Measurements from ENCODE around the gene HMCN2.

GRCh38 chr9:130441031-130441430, 175.5 kb downstream of the HMCN2 start:
- TF ChIP-seq CTCF (conservative IDR thresholded peaks at IDR 0.05; ENCODE audit: low read length) (no peak), EZH2phosphoT487 (IDR thresholded peaks at IDR 0.05; ENCODE audit: borderline replicate concordance, low read depth, low read length) (no peak)

Data from OCI-LY7 (cell line).